Colonic mucosa (tissue), 4 donors: ENCODE data around the gene SYN1. TPM values are rescaled to one million over a fixed set of nuclear protein-coding genes. Genes with fewer than 3 reads are reported as not detected.

ENCODE experiments used
- DNase-seq: peaks from one replicate; pipeline ENCODE4 v3.0.0-alpha.2; 2020
- H3K27ac ChIP-seq: fragments of 200-600 bp; one replicate; pipeline ENCODE4 v1.8.0; 2021
- H3K27me3 ChIP-seq: fragments of 200-600 bp; one replicate; pipeline ENCODE4 v1.8.0; 2021
- H3K36me3 ChIP-seq: fragments of 200-600 bp; one replicate; pipeline ENCODE4 v1.8.0; 2021
- H3K4me1 ChIP-seq: fragments of 200-600 bp; one replicate; pipeline ENCODE4 v1.8.0; 2021; ENCODE audit warnings: mild to moderate bottlenecking
- H3K4me3 ChIP-seq: fragments of 200-600 bp; one replicate; pipeline ENCODE4 v1.8.0; 2021
- H3K9ac ChIP-seq, 2 donors: one replicate each; pipeline ENCODE4 v1.7.0; 2013; ENCODE audit warnings: control low read depth in 2 of 2, low read depth in 2 of 2, low read length in 2 of 2
- H3K9me3 ChIP-seq: fragments of 200-600 bp; one replicate; pipeline ENCODE4 v1.8.0; 2021
- CTCF ChIP-seq: fragments of 200-600 bp; IDR thresholded peaks from one replicate; pipeline ENCODE4 v1.8.0; 2022; ENCODE audit warnings: antibody characterized with exemption, mild to moderate bottlenecking
- intact Hi-C: fragments of 100-400 bp; cut with DNase I; formaldehyde crosslinking; loops from one replicate; pipeline ENCODE4 v1.14.1; 2022
- total RNA-seq, 2 donors: library from RNA; stranded (reverse); fragmentation: NEBNext Ultra II Directional in 1 of 2; extraction: Animal tissue kit (Norgen Biotek cat#: 25700) in 1 of 2; gene quantifications; one replicate each; pipeline ENCODE4 v1.2.1, GENCODE V29; 2021
- donor health status: healthy.
- donor health status: DM: no; HTN: no; CAD: no.
- donor health status: DM: no; HTN: no; CAD: no.

SYN1 gene
- total RNA-seq, 2 donors from 2014 or later = 0.96 to 1.5 TPM

- DNase-seq = peak; percentile 34
- H3K4me3 ChIP-seq = peak overlapping the region; percentile 17
- TF ChIP-seq CTCF = no peak
- intact Hi-C loops = no loop called here
- H3K9ac ChIP-seq = no peak overlapping the region
- H3K27me3 ChIP-seq = no peaks in the 10 kb centered on the region
- no peaks in the 10 kb centered on the region for H3K36me3 ChIP-seq
- no peak overlapping the region for H3K27ac ChIP-seq
- H3K9me3 ChIP-seq = no peaks in the 10 kb centered on the region
- no peaks in the 10 kb centered on the region for H3K4me1 ChIP-seq
Measured at GRCh38 chrX:47623540-47624027, 3.9 kb upstream of the SYN1 start.

GRCh38 chrX:47621851-47622250, 2.2 kb upstream of the SYN1 start:
- DNase-seq = no peak
- Histone ChIP-seq H3K27me3 (no peaks in the 10 kb centered on the region), H3K27ac (no peak overlapping the region), H3K4me1 (no peaks in the 10 kb centered on the region), H3K4me3 (no peak overlapping the region), H3K9me3 (no peaks in the 10 kb centered on the region), H3K36me3 (no peaks in the 10 kb centered on the region), H3K9ac (no peak overlapping the region)
- intact Hi-C loops = no loop called here
- no peak for TF ChIP-seq CTCF

GRCh38 chrX:47620303-47620685, 637 bp upstream of the SYN1 start:
- H3K27ac ChIP-seq = no peak overlapping the region
- no peak overlapping the region for H3K9ac ChIP-seq
- H3K36me3 ChIP-seq = no peaks in the 10 kb centered on the region
- DNase-seq = no peak
- no peak overlapping the region for H3K4me3 ChIP-seq
- H3K27me3 ChIP-seq = no peaks in the 10 kb centered on the region
- no peak for TF ChIP-seq CTCF
- H3K9me3 ChIP-seq = no peaks in the 10 kb centered on the region
- intact Hi-C loops = no loop called here
- H3K4me1 ChIP-seq = no peaks in the 10 kb centered on the region

- Histone ChIP-seq H3K9ac (no peak overlapping the region), H3K4me3 (no peak overlapping the region), H3K27me3 (no peaks in the 10 kb centered on the region), H3K36me3 (no peaks in the 10 kb centered on the region), H3K9me3 (no peaks in the 10 kb centered on the region), H3K27ac (no peak overlapping the region), H3K4me1 (no peaks in the 10 kb centered on the region)
- intact Hi-C loops = no loop called here
- no peak for DNase-seq
- no peak for TF ChIP-seq CTCF
Measured at GRCh38 chrX:47618923-47619485, 653 bp downstream of the SYN1 start.

GRCh38 chrX:47614618-47615017, 5.0 kb downstream of the SYN1 start:
- intact Hi-C loops = no loop called here
- no peaks in the 10 kb centered on the region for H3K36me3 ChIP-seq
- no peak overlapping the region for H3K4me3 ChIP-seq
- no peak overlapping the region for H3K27ac ChIP-seq
- TF ChIP-seq CTCF = no peak
- H3K27me3 ChIP-seq = no peaks in the 10 kb centered on the region
- H3K9ac ChIP-seq = no peak overlapping the region
- no peak for DNase-seq
- no peaks in the 10 kb centered on the region for H3K9me3 ChIP-seq
- H3K4me1 ChIP-seq = no peaks in the 10 kb centered on the region
